ENCODE results near the gene KRT40. TPM values are rescaled to one million over a fixed set of nuclear protein-coding genes. Genes with fewer than 3 reads are reported as not detected.

The KRT40 gene
- total and polyA plus RNA-seq, 2 donors (not counting 3 experiments of a cell fraction or from before 2014, with no cell fraction given) = not detected

DNA sequence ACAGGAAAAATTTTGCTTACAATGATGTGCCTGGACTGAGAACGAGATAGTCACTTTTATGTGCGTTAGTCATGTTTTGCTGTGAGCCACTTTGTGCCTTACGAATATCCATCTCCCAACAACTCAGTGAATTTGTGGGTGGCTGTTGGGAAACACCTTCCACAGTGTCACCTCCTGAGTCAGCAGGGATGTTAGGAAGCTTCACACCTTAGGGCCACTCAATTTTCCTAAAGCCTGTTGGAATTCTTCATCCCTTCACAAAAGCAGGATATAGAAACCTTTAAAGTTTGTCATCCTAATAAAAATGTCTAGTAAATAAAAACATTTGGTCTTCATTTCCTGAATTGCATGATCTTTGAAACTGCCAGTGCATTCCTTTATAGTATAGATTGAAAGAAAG, 29.1 kb upstream of the KRT40 start:
- Histone ChIP-seq H3K4me1 (ENCODE audit: control insufficient read depth, extremely low read depth, insufficient read depth, low read length) (no peaks in the 10 kb centered on the region), H3K79me2 (ENCODE audit: control insufficient read depth, insufficient read depth, low read length) (no peaks in the 10 kb centered on the region), H3K9me3 (replicated peaks; ENCODE audit: control insufficient read depth, insufficient read depth, low read length) (no peaks in the 10 kb centered on the region), H4K20me1 (replicated peaks; ENCODE audit: control insufficient read depth, extremely low read depth, insufficient read depth, low read length) (no peaks in the 10 kb centered on the region), H3K9ac (replicated peaks; ENCODE audit: extremely low read depth, insufficient read depth, low read length) (no peak overlapping the region), H3K27me3 (ENCODE audit: control insufficient read depth in 2 of 2, insufficient read depth in 2 of 2, low read length in 2 of 2) (peaks cover 0 to 1% of the 10 kb centered on the region in 2 experiments), H3K36me3 (ENCODE audit: control insufficient read depth in 2 of 2, extremely low read depth in 1 of 2, insufficient read depth in 2 of 2, low read length in 2 of 2) (no peaks in the 10 kb centered on the region), H3K4me2 (ENCODE audit: insufficient read depth, low read length) (no peak overlapping the region), H3K9me1 (replicated peaks; ENCODE audit: control insufficient read depth, extremely low read depth, insufficient read depth, low read length) (no peaks in the 10 kb centered on the region), H3K4me3 (replicated peaks in 1 of 3; ENCODE audit: insufficient read depth in 1 of 3, low read depth in 1 of 3, low read length in 3 of 3) (no peak overlapping the region), H2AFZ (ENCODE audit: low read depth, low read length) (no peak overlapping the region), H3K27ac (ENCODE audit: insufficient read depth, low read depth, low read length) (no peak overlapping the region)
- DNase-seq (ENCODE audit: low read depth, low spot score) = no peak
- BruUV-seq (replicated peaks) = no TSS peak
- dilution Hi-C loops (cut with MboI; ENCODE audit: extremely low pct_ligation_motif_present, low sequenced_read_pairs) = no loop called here
- ChIA-PET CTCF (no interaction called here), POLR2A (no interaction called here)
- no peak for FAIRE-seq
- TF ChIP-seq, protein P1, sequence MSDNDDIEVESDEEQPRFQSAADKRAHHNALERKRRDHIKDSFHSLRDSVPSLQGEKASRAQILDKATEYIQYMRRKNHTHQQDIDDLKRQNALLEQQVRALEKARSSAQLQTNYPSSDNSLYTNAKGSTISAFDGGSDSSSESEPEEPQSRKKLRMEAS (IDR thresholded peaks at IDR 0.05; ENCODE audit: insufficient read depth, insufficient read length) = no peak
- no peak for TF ChIP-seq MYC (IDR thresholded peaks at IDR 0.05; ENCODE audit: low read depth, low read length)
- TF ChIP-seq JUN (IDR thresholded peaks at IDR 0.05; ENCODE audit: borderline replicate concordance, insufficient read depth, insufficient read length, low read depth) = no peak
- no peak for TF ChIP-seq POLR2AphosphoS5 (IDR thresholded peaks at IDR 0.05; ENCODE audit: insufficient read depth, low read depth, low read length)
- TF ChIP-seq POLR2A (IDR thresholded peaks at IDR 0.05; ENCODE audit: low read depth, low read length) = no peak
- no peak for TF ChIP-seq FOS (IDR thresholded peaks at IDR 0.05; ENCODE audit: borderline replicate concordance, insufficient read depth, low read length)
- TF ChIP-seq GATA2 (IDR thresholded peaks at IDR 0.05; ENCODE audit: insufficient read depth, insufficient read length, low read depth, low read length) = no peak
- no peak for TF ChIP-seq EZH2 (IDR thresholded peaks at IDR 0.05; ENCODE audit: borderline replicate concordance, low read depth, low read length, severe bottlenecking)
- TF ChIP-seq, protein P2, sequence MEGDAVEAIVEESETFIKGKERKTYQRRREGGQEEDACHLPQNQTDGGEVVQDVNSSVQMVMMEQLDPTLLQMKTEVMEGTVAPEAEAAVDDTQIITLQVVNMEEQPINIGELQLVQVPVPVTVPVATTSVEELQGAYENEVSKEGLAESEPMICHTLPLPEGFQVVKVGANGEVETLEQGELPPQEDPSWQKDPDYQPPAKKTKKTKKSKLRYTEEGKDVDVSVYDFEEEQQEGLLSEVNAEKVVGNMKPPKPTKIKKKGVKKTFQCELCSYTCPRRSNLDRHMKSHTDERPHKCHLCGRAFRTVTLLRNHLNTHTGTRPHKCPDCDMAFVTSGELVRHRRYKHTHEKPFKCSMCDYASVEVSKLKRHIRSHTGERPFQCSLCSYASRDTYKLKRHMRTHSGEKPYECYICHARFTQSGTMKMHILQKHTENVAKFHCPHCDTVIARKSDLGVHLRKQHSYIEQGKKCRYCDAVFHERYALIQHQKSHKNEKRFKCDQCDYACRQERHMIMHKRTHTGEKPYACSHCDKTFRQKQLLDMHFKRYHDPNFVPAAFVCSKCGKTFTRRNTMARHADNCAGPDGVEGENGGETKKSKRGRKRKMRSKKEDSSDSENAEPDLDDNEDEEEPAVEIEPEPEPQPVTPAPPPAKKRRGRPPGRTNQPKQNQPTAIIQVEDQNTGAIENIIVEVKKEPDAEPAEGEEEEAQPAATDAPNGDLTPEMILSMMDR (IDR thresholded peaks at IDR 0.05; ENCODE audit: extremely low read depth in 1 of 2, insufficient read depth in 1 of 2, low read depth in 1 of 2, low read length in 2 of 2) = no peak
- intact Hi-C loops (cut with micrococcal nuclease) = no loop called here
